ENCODE measurements around the gene RBM20.

The RBM20 gene

DNA sequence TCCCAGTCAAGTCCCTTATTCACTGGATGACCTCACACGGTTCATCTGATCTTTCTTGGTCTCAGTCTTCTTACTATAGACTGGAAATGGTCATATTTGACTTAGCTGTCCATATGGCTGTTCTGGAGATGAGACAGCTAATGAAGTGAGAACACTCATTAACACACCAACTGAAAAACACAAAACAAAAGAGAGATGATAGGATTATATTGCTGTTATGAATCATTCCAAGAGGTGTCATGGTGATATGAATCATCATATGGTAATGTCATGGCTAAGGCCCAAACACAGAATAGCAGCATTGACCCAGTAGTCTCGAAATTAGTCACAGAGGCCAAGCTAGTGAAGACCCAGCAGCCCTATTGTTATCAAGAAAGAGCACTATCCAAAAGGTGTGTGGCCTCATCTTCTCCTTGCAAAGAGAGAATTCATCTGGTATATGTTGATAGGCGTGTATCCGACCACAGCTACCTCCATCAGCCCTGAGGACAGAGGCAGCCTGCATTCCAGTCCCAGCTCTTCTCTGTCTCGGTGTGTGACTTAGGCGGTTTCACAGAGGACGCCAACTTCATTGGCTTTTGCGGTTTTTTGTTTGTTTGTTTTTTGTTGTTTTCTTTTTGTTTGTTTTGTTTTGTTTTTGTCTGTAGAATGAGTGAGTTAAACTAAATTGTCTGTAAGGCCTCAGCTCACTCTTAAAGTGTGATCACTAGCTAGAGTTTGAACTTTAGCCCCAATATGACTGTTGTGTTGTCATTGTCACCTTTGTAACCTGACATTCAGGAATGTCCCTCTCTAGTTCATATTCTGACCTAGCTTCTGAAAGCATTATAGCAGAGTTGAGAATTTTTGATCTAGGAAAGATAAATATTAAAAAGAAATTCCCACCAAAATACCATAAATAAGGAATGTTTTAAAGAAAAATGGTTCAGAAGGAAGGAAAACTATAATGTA is 130.2 kb downstream of the RBM20 start:
- H3K27ac ChIP-seq, result no peak overlapping the region
- no peak overlapping the region for H3K4me3 ChIP-seq
- TF ChIP-seq, protein P1, sequence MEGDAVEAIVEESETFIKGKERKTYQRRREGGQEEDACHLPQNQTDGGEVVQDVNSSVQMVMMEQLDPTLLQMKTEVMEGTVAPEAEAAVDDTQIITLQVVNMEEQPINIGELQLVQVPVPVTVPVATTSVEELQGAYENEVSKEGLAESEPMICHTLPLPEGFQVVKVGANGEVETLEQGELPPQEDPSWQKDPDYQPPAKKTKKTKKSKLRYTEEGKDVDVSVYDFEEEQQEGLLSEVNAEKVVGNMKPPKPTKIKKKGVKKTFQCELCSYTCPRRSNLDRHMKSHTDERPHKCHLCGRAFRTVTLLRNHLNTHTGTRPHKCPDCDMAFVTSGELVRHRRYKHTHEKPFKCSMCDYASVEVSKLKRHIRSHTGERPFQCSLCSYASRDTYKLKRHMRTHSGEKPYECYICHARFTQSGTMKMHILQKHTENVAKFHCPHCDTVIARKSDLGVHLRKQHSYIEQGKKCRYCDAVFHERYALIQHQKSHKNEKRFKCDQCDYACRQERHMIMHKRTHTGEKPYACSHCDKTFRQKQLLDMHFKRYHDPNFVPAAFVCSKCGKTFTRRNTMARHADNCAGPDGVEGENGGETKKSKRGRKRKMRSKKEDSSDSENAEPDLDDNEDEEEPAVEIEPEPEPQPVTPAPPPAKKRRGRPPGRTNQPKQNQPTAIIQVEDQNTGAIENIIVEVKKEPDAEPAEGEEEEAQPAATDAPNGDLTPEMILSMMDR (IDR thresholded peaks at IDR 0.05), result no peak
- DNase-seq (ENCODE audit: low spot score), result no peak

DNA sequence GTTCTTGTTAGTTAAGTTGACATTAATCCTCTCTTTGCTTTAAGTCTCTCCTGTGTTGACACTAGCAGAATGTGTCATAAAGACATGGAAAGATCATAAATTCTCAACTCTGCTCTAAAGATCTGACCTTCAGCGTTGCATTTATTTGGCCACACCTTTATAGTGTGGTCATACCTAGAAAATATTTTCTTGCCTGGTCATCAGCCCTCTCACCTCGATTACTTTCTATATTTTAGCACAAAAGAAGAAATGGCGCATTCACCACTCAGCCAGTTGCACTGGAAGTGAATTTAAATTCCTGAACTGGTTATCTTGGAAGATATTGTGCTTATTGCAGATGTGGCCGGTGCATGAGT is 130.9 kb downstream of the RBM20 start:
- Histone ChIP-seq H3K27ac (no peak overlapping the region), H3K4me3 (no peak overlapping the region)
- TF ChIP-seq, protein P1 (IDR thresholded peaks at IDR 0.05), result no peak
- no peak for DNase-seq (ENCODE audit: low spot score)

DNA sequence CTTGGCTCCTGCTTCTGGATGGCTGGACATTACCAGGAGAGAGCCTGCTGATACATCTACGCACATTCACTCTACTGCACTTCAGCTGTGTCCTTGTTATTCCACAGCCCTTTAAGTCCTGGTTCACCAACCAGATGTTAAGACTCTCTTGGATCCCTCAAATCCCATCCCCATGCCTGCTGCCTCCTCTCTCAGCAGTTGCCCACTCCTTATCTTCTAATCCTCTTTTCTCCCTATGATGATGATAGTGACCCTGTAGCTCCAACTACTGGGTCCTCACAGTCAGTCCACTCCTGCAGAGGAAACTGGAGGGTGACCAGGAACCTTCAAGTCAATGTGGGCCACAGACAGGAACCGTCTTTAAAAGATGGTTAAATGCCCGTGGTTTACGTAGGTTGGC is 131.3 kb downstream of the RBM20 start:
- TF ChIP-seq, protein P1 (IDR thresholded peaks at IDR 0.05), result no peak
- no peak overlapping the region for H3K4me3 ChIP-seq

DNA sequence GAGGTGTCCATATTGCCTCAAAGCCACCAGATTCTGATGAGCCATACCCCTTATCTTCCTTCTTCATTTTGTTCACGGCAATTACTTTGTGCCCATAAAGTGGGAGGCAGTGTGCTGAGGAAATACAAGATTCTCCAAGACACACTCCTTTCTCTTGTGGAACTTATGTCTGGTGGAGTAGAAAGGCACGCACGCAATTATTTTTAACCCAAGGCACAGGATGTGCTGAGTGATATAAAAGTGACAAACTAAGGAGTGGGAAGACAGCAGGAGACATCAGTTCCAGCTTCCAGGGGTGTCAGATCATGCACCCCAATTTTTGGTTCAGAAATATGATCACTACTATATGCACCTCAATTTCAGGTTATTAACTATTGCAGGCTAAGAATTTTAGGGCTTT is 132.9 kb downstream of the RBM20 start:
- H3K4me3 ChIP-seq, result no peak overlapping the region
- no peak for DNase-seq (ENCODE audit: low spot score)
- TF ChIP-seq, protein P1 (IDR thresholded peaks at IDR 0.05), result no peak
- H3K27ac ChIP-seq, result no peak overlapping the region

More for the DNA sequence above, 131.3 kb downstream of the RBM20 start:
- no peak for DNase-seq (ENCODE audit: low spot score)
- H3K27ac ChIP-seq, result no peak overlapping the region

DNA sequence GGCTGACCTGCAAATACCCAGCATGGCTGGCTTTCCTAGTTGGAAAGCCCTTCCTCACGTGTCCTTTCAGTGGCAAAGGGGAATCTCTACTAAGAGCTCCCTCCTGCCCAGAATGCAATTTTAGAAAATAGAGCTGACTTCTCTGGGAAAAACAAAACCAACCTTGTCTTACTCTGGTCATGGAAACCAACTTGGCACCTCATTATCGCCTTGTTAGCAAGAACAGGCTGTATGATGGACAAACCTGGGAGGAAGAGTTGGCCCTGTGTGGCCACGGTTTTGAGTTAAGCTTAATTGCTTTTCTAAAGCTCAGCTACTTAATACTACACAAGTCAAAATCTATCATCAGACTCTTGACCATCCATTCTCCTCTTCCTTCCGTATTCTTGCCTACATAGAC is 133.5 kb downstream of the RBM20 start:
- TF ChIP-seq, protein P1 (IDR thresholded peaks at IDR 0.05), result no peak
- no peak for DNase-seq (ENCODE audit: low spot score)
- no peak overlapping the region for H3K27ac ChIP-seq
- H3K4me3 ChIP-seq, result no peak overlapping the region

DNA sequence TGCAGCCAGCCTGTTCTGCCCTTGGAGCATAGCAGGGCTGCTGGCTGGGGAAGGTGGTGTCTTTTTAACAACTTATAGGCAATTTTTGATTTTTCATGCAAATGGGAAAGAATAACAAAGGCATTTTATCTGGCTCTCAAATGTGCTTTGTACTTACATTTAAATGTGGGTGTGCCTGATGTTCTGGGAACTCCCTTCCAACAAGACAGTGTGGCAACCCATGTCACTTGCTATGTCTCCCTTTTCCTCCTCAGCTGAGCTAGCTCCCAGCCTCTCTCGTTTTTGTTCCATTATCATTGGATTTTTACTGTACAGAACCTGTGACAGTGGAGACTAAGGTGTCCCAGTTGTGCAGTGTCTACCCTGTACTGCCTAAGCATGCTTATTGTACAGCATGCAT is 134.1 kb downstream of the RBM20 start:
- no peak for DNase-seq (ENCODE audit: low spot score)
- TF ChIP-seq, protein P1 (IDR thresholded peaks at IDR 0.05), result no peak
- Histone ChIP-seq H3K4me3 (no peak overlapping the region), H3K27ac (no peak overlapping the region)

DNA sequence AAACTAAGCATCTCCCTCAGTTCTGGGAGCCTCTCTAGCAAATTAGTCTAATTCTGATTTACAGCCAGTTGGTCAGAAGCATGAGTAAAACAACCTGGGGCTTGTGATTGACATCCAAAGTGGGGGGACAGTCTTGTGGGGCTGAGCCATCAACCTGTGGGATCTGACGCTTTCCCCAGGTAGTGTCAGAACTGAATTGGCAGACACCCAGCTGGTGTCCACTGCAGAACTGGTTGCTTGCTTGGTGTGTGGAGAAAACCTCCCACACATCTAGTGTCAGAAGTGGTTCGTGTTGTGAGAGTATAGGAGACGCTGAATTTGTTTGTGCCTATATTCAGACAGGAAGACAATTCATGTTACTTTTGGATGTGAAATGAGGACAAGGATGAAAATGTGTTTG is 135.4 kb downstream of the RBM20 start:
- H3K27ac ChIP-seq, result no peak overlapping the region
- no peak overlapping the region for H3K4me3 ChIP-seq
- TF ChIP-seq, protein P1 (IDR thresholded peaks at IDR 0.05), result no peak
- no peak for DNase-seq (ENCODE audit: low spot score)
